Thoracic aorta (tissue), 2 donors: ENCODE measurements around the gene DGKZ. TPM values are rescaled to one million over a fixed set of nuclear protein-coding genes. Genes with fewer than 3 reads are reported as not detected.
A peak's percentile ranks its signal among the peaks of the same experiment; 100 is the strongest.

Experiments used
- ATAC-seq: fragments of 150-250 bp; one replicate; pipeline ENCODE4 v1.8.0; 2017; ENCODE audit warnings: low read depth; ENCODE audit not compliant: insufficient number of reproducible peaks, low FRiP score
- DNase-seq: peaks from one replicate; pipeline ENCODE4 v3.0.0-alpha.2; 2020; ENCODE audit warnings: low spot score
- H3K27ac ChIP-seq, 2 donors: fragments of 200-600 bp; sonication (generic); 1 replicate in 1 of 2; 2 replicates in 1 of 2; pipeline ENCODE4 v1.5.1; 2016; ENCODE audit warnings: mild to moderate bottlenecking in 2 of 2, moderate library complexity in 2 of 2
- H3K27me3 ChIP-seq: fragments of 200-600 bp; sonication (generic); replicated peaks from 2 replicates; pipeline ENCODE4 v1.6.0; 2016; ENCODE audit warnings: mild to moderate bottlenecking; ENCODE audit not compliant: insufficient read depth
- H3K36me3 ChIP-seq: fragments of 200-600 bp; sonication (generic); one replicate; pipeline ENCODE4 v1.5.1; 2016
- H3K4me1 ChIP-seq, 2 donors: fragments of 200-600 bp; sonication (generic); 1 replicate in 1 of 2; 2 replicates in 1 of 2; pipeline versions ENCODE4 v1.5.1 to v1.6.0; 2016; ENCODE audit warnings: low read depth in 2 of 2, mild to moderate bottlenecking in 1 of 2; ENCODE audit not compliant: control insufficient read depth in 1 of 2
- H3K4me3 ChIP-seq: fragments of 200-600 bp; sonication (generic); 2 replicates; pipeline ENCODE4 v1.5.1; 2016; ENCODE audit warnings: mild to moderate bottlenecking
- H3K9me3 ChIP-seq: fragments of 200-600 bp; sonication (generic); 2 replicates; pipeline ENCODE4 v1.5.1; 2016
- total RNA-seq, 2 donors: library from RNA; depleted of rRNA; stranded (reverse); fragments of >200 nt; gene quantifications; one replicate each; pipeline versions ENCODE4 v1.1.0 to v1.2.3, GENCODE V29; 2016
- TF ChIP-seq, protein P1 (sequence below): fragments of 200-600 bp; sonication (generic); IDR thresholded peaks from one replicate; pipeline ENCODE4 v1.5.1; 2019; ENCODE audit warnings: antibody characterized with exemption

Gene DGKZ
- total RNA-seq, 2 donors from 2014 or later: 40.6 to 68.2 TPM

GRCh38 chr11:46332568-46333393, 14.5 kb upstream of the DGKZ start:
- peak overlapping the region; percentile 73 for H3K4me3 ChIP-seq
- no peak for ATAC-seq
- no peak for DNase-seq
- TF ChIP-seq, protein P1, sequence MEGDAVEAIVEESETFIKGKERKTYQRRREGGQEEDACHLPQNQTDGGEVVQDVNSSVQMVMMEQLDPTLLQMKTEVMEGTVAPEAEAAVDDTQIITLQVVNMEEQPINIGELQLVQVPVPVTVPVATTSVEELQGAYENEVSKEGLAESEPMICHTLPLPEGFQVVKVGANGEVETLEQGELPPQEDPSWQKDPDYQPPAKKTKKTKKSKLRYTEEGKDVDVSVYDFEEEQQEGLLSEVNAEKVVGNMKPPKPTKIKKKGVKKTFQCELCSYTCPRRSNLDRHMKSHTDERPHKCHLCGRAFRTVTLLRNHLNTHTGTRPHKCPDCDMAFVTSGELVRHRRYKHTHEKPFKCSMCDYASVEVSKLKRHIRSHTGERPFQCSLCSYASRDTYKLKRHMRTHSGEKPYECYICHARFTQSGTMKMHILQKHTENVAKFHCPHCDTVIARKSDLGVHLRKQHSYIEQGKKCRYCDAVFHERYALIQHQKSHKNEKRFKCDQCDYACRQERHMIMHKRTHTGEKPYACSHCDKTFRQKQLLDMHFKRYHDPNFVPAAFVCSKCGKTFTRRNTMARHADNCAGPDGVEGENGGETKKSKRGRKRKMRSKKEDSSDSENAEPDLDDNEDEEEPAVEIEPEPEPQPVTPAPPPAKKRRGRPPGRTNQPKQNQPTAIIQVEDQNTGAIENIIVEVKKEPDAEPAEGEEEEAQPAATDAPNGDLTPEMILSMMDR: no peak
- H3K27ac ChIP-seq: no peak overlapping the region
- no peaks in the 10 kb centered on the region for H3K9me3 ChIP-seq
- H3K36me3 ChIP-seq: no peaks in the 10 kb centered on the region
- H3K27me3 ChIP-seq: peaks cover 14% of the 10 kb centered on the region
- peaks cover 6 to 14% of the 10 kb centered on the region in 2 donors for H3K4me1 ChIP-seq

- Histone ChIP-seq H3K9me3 (no peaks in the 10 kb centered on the region), H3K27ac (no peak overlapping the region), H3K27me3 (peaks cover 14% of the 10 kb centered on the region), H3K36me3 (no peaks in the 10 kb centered on the region), H3K4me3 (peak overlapping the region; percentile 73), H3K4me1 (peaks cover 6 to 16% of the 10 kb centered on the region in 2 donors)
- ATAC-seq: no peak
- DNase-seq: no peak
- TF ChIP-seq, protein P1: no peak
Observed at GRCh38 chr11:46333394-46333947, 13.8 kb upstream of the DGKZ start.

GRCh38 chr11:46334211-46334610, 13.1 kb upstream of the DGKZ start:
- H3K4me1 ChIP-seq: peaks cover 6 to 23% of the 10 kb centered on the region in 2 donors
- TF ChIP-seq, protein P1: no peak
- H3K4me3 ChIP-seq: no peak overlapping the region
- ATAC-seq (no peak), DNase-seq (no peak)
- H3K9me3 ChIP-seq: no peaks in the 10 kb centered on the region
- H3K36me3 ChIP-seq: no peaks in the 10 kb centered on the region
- H3K27me3 ChIP-seq: peaks cover 14% of the 10 kb centered on the region
- H3K27ac ChIP-seq: no peak overlapping the region

DNA sequence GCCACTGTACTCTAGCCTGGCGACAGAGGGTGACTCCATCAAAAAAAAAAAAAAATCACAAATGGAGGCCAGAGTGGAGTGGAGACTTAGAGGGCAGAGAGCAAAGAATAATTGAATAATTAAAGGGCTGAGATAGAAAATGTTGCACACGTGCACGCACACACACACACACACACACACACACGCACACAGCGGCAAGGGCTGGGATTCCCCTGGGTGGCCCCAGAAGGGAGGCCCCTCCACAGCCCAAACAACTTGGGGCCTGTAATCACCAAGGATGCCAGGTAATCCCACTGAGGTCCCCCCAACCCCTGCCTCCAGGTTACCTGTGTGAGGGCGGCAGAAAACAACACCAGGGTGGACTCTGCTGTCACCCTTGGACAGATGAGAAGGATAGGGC, 12.0 kb upstream of the DGKZ start:
- H3K27ac ChIP-seq: no peak overlapping the region
- TF ChIP-seq, protein P1: no peak
- ATAC-seq (no peak), DNase-seq (no peak)
- no peaks in the 10 kb centered on the region for H3K36me3 ChIP-seq
- H3K9me3 ChIP-seq: no peaks in the 10 kb centered on the region
- H3K4me3 ChIP-seq: no peak overlapping the region
- peaks cover 6% of the 10 kb centered on the region for H3K27me3 ChIP-seq
- H3K4me1 ChIP-seq: peaks cover 6 to 25% of the 10 kb centered on the region in 2 donors

DNA sequence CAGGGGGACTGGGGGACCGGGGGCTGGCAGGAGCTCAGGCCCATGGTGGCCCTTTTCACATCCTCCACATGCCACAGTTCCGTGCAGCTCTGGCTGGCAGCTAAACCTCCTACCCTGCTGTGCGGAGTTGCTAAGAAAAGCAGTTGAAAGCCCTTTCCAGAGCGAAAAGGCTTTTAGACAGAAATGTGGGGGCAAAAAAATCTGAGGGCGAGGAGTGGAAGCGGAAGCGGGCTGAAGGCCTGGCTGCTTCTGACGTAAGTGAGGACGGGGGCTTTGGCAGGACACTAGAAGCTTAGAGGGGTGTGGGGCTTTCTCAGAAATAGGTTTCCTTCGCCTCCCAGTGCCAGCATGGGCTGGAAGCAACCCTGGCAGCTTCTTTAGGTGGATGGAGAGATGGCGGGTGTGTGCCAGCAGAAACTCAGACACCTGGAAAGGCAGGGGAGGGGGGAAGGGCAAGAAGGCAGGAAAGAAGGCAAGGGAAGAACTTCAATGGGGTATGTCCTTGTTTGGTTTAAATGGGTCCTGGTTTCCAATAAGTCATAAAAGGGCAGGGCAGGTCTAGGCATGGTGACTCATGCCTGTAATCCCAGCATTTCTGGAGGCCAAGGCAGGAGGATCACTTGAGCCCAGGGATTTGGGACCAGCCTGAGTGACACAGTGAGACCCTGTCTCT, 11.2 kb upstream of the DGKZ start:
- H3K36me3 ChIP-seq: no peaks in the 10 kb centered on the region
- no peak for ATAC-seq
- DNase-seq: no peak
- TF ChIP-seq, protein P1: no peak
- H3K27ac ChIP-seq: no peak overlapping the region
- peaks cover 6% of the 10 kb centered on the region for H3K27me3 ChIP-seq
- no peaks in the 10 kb centered on the region for H3K9me3 ChIP-seq
- H3K4me1 ChIP-seq: peaks cover 6 to 25% of the 10 kb centered on the region in 2 donors
- no peak overlapping the region for H3K4me3 ChIP-seq
